ENCODE measurements around the gene RADIL.
"Not testable (repeated sequence)": the region's sequence is repeated elsewhere in the genome, so short reads cannot be mapped to it uniquely, and the experiment has no call there.

Gene RADIL

GRCh38 chr7:4815609-4816418 is 67.7 kb downstream of the RADIL start:
- no peak for DNase-seq

GRCh38 chr7:4815121-4815520 is 68.4 kb downstream of the RADIL start:
- no peak for DNase-seq

- DNase-seq = no peak
These were observed 69.1 kb downstream of the RADIL start for GRCh38 chr7:4814433-4814832.

GRCh38 chr7:4809666-4810065 is 73.8 kb downstream of the RADIL start:
- no peak for DNase-seq

GRCh38 chr7:4809091-4809591 is 74.4 kb downstream of the RADIL start:
- DNase-seq = peak in 20 of 51 donors; percentile 11 to 54 (median 26)

GRCh38 chr7:4808565-4808964 is 75.0 kb downstream of the RADIL start:
- DNase-seq = no peak

- DNase-seq = no peak
These were observed 75.5 kb downstream of the RADIL start for GRCh38 chr7:4808026-4808425.

- no peak for DNase-seq
These were observed 75.9 kb downstream of the RADIL start for GRCh38 chr7:4807598-4808016.

- DNase-seq = no peak
These were observed 76.4 kb downstream of the RADIL start for GRCh38 chr7:4806983-4807597.

- no peak for DNase-seq
These were observed 77.6 kb downstream of the RADIL start for GRCh38 chr7:4805984-4806300.

GRCh38 chr7:4805110-4805983 is 78.2 kb downstream of the RADIL start:
- no peak for DNase-seq

GRCh38 chr7:4803397-4804241 is 79.9 kb downstream of the RADIL start:
- no peak for DNase-seq

GRCh38 chr7:4802577-4802976 is 80.9 kb downstream of the RADIL start:
- not testable (repeated sequence) for DNase-seq

- no peak for DNase-seq
These were observed 81.7 kb downstream of the RADIL start for GRCh38 chr7:4801839-4802231.

GRCh38 chr7:4800926-4801838 is 82.3 kb downstream of the RADIL start:
- no peak for DNase-seq

GRCh38 chr7:4800487-4800886 is 83.0 kb downstream of the RADIL start:
- no peak for DNase-seq

GRCh38 chr7:4799508-4800268 is 83.8 kb downstream of the RADIL start:
- no peak for DNase-seq

GRCh38 chr7:4798706-4799235 is 84.7 kb downstream of the RADIL start:
- DNase-seq = no peak

Measured in hypothalamus (tissue), 51 donors.